ENCODE results near the gene NUP37.

DNA sequence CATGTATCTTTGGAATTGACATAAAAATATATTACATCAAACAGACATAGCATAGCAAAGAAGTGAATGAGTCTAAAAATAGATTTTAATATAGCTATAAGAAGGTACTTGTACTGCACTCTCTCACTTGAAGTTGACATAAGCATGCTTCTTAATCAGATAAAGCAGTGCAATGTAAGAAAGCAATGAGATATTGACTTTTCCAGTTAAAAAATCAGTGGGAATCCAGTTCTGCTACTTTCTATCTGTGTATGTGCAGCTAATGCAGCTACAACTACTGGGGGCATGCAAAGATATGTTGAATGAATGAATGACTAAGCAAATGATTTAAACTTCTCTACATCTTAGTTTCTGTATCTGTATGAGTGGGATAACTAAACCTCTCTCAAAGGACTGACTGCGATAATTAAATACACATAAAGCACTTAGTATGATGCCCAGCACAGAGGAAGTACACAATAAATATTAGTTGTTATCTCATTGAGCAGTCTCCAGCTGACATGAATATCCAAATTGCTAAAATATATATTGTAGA lies 68.4 kb downstream of the NUP37 start:
- TF ChIP-seq POLR2AphosphoS5 (IDR thresholded peaks at IDR 0.05) (no peak), EP300 (IDR thresholded peaks at IDR 0.05) (no peak)
